ENCODE results near the gene MRPL54.
A peak's percentile ranks its signal among the peaks of the same experiment; 100 is the strongest.
"Not testable (repeated sequence)": the region's sequence is repeated elsewhere in the genome, so short reads cannot be mapped to it uniquely, and the experiment has no call there.

Gene MRPL54

GRCh38 chr19:3803986-3804385 is 41.5 kb downstream of the MRPL54 start:
- H3K4me3 Mint-ChIP-seq = no peak overlapping the region
- DNase-seq (ENCODE audit: low spot score in 2 of 2) = no peak
- no peak overlapping the region for H3K27ac Mint-ChIP-seq (ENCODE audit: low read depth)
- H3K4me1 Mint-ChIP-seq = peaks cover 28% of the 10 kb centered on the region
- no peak for ATAC-seq (replicated peaks; ENCODE audit: extremely low read depth, poor library complexity, severe bottlenecking)
- no peaks in the 10 kb centered on the region for H3K27me3 Mint-ChIP-seq
- no peaks in the 10 kb centered on the region for H3K9me3 Mint-ChIP-seq
- H3K36me3 Mint-ChIP-seq (ENCODE audit: insufficient read depth) = peaks cover 9% of the 10 kb centered on the region

- Mint-ChIP-seq H3K4me1 (peaks cover 23% of the 10 kb centered on the region), H3K27ac (ENCODE audit: low read depth) (no peak overlapping the region), H3K9me3 (no peaks in the 10 kb centered on the region), H3K27me3 (no peaks in the 10 kb centered on the region), H3K36me3 (ENCODE audit: insufficient read depth) (peaks cover 9% of the 10 kb centered on the region), H3K4me3 (no peak overlapping the region)
- ATAC-seq (replicated peaks; ENCODE audit: extremely low read depth, poor library complexity, severe bottlenecking) (no peak), DNase-seq (ENCODE audit: low spot score in 2 of 2) (no peak)
Measured at GRCh38 chr19:3804429-3804828, 41.9 kb downstream of the MRPL54 start.

GRCh38 chr19:3805859-3806258 is 43.4 kb downstream of the MRPL54 start:
- no peak overlapping the region for H3K4me3 Mint-ChIP-seq
- H3K36me3 Mint-ChIP-seq (ENCODE audit: insufficient read depth) = peaks cover 6% of the 10 kb centered on the region
- no peak for ATAC-seq (replicated peaks; ENCODE audit: extremely low read depth, poor library complexity, severe bottlenecking)
- no peaks in the 10 kb centered on the region for H3K27me3 Mint-ChIP-seq
- no peak for DNase-seq (ENCODE audit: low spot score in 2 of 2)
- peak overlapping the region; percentile 38 for H3K27ac Mint-ChIP-seq (ENCODE audit: low read depth)
- no peaks in the 10 kb centered on the region for H3K9me3 Mint-ChIP-seq
- peaks cover 23% of the 10 kb centered on the region for H3K4me1 Mint-ChIP-seq

GRCh38 chr19:3807131-3807480 is 44.6 kb downstream of the MRPL54 start:
- Mint-ChIP-seq H3K9me3 (no peaks in the 10 kb centered on the region), H3K4me3 (no peak overlapping the region), H3K27ac (ENCODE audit: low read depth) (no peak overlapping the region), H3K36me3 (ENCODE audit: insufficient read depth) (peaks cover under 1% of the 10 kb centered on the region), H3K4me1 (peaks cover 19% of the 10 kb centered on the region), H3K27me3 (no peaks in the 10 kb centered on the region)
- ATAC-seq (replicated peaks; ENCODE audit: extremely low read depth, poor library complexity, severe bottlenecking) (no peak), DNase-seq (ENCODE audit: low spot score in 2 of 2) (no peak)

- Mint-ChIP-seq H3K27me3 (no peaks in the 10 kb centered on the region), H3K27ac (ENCODE audit: low read depth) (no peak overlapping the region), H3K9me3 (no peaks in the 10 kb centered on the region), H3K36me3 (ENCODE audit: insufficient read depth) (peaks cover 3% of the 10 kb centered on the region), H3K4me3 (no peak overlapping the region), H3K4me1 (peaks cover 26% of the 10 kb centered on the region)
- DNase-seq (ENCODE audit: low spot score in 2 of 2) = no peak
- no peak for ATAC-seq (replicated peaks; ENCODE audit: extremely low read depth, poor library complexity, severe bottlenecking)
Measured at GRCh38 chr19:3807574-3808354, 45.3 kb downstream of the MRPL54 start.

- H3K36me3 Mint-ChIP-seq (ENCODE audit: insufficient read depth) = peaks cover 3% of the 10 kb centered on the region
- DNase-seq (ENCODE audit: low spot score in 2 of 2) (no peak), ATAC-seq (replicated peaks; ENCODE audit: extremely low read depth, poor library complexity, severe bottlenecking) (no peak)
- H3K9me3 Mint-ChIP-seq = no peaks in the 10 kb centered on the region
- peaks cover 34% of the 10 kb centered on the region for H3K4me1 Mint-ChIP-seq
- peak overlapping the region; percentile 73 for H3K27ac Mint-ChIP-seq (ENCODE audit: low read depth)
- no peaks in the 10 kb centered on the region for H3K27me3 Mint-ChIP-seq
- no peak overlapping the region for H3K4me3 Mint-ChIP-seq
Measured at GRCh38 chr19:3808420-3809143, 46.1 kb downstream of the MRPL54 start.

GRCh38 chr19:3809881-3810707 is 47.6 kb downstream of the MRPL54 start:
- H3K9me3 Mint-ChIP-seq = no peaks in the 10 kb centered on the region
- peaks cover 44% of the 10 kb centered on the region for H3K4me1 Mint-ChIP-seq
- DNase-seq (ENCODE audit: low spot score in 2 of 2) (no peak), ATAC-seq (replicated peaks; ENCODE audit: extremely low read depth, poor library complexity, severe bottlenecking) (no peak)
- peaks cover 5% of the 10 kb centered on the region for H3K36me3 Mint-ChIP-seq (ENCODE audit: insufficient read depth)
- H3K27ac Mint-ChIP-seq (ENCODE audit: low read depth) = no peak overlapping the region
- no peaks in the 10 kb centered on the region for H3K27me3 Mint-ChIP-seq
- no peak overlapping the region for H3K4me3 Mint-ChIP-seq

GRCh38 chr19:3810708-3811355 is 48.4 kb downstream of the MRPL54 start:
- ATAC-seq (replicated peaks; ENCODE audit: extremely low read depth, poor library complexity, severe bottlenecking) (no peak), DNase-seq (ENCODE audit: low spot score in 2 of 2) (no peak)
- H3K9me3 Mint-ChIP-seq = no peaks in the 10 kb centered on the region
- no peak overlapping the region for H3K27ac Mint-ChIP-seq (ENCODE audit: low read depth)
- peaks cover 40% of the 10 kb centered on the region for H3K4me1 Mint-ChIP-seq
- H3K36me3 Mint-ChIP-seq (ENCODE audit: insufficient read depth) = peaks cover 5% of the 10 kb centered on the region
- no peaks in the 10 kb centered on the region for H3K27me3 Mint-ChIP-seq
- no peak overlapping the region for H3K4me3 Mint-ChIP-seq

GRCh38 chr19:3813473-3814392 is 51.3 kb downstream of the MRPL54 start:
- Mint-ChIP-seq H3K27ac (ENCODE audit: low read depth) (peak overlapping the region; percentile 93), H3K36me3 (ENCODE audit: insufficient read depth) (peaks cover 5% of the 10 kb centered on the region), H3K9me3 (no peaks in the 10 kb centered on the region), H3K4me3 (peak overlapping the region; percentile 57), H3K4me1 (peaks cover 29% of the 10 kb centered on the region), H3K27me3 (no peaks in the 10 kb centered on the region)
- no peak for ATAC-seq (replicated peaks; ENCODE audit: extremely low read depth, poor library complexity, severe bottlenecking)
- no peak for DNase-seq (ENCODE audit: low spot score in 2 of 2)

GRCh38 chr19:3814648-3815047 is 52.2 kb downstream of the MRPL54 start:
- peak overlapping the region; percentile 93 for H3K27ac Mint-ChIP-seq (ENCODE audit: low read depth)
- no peaks in the 10 kb centered on the region for H3K9me3 Mint-ChIP-seq
- no peaks in the 10 kb centered on the region for H3K27me3 Mint-ChIP-seq
- peaks cover 5% of the 10 kb centered on the region for H3K36me3 Mint-ChIP-seq (ENCODE audit: insufficient read depth)
- DNase-seq (ENCODE audit: low spot score in 2 of 2) (no peak), ATAC-seq (replicated peaks; ENCODE audit: extremely low read depth, poor library complexity, severe bottlenecking) (no peak)
- H3K4me1 Mint-ChIP-seq = peaks cover 29% of the 10 kb centered on the region
- H3K4me3 Mint-ChIP-seq = peak overlapping the region; percentile 57

- ATAC-seq (replicated peaks; ENCODE audit: extremely low read depth, poor library complexity, severe bottlenecking) = not testable (repeated sequence)
- H3K27ac Mint-ChIP-seq (ENCODE audit: low read depth) = peak overlapping the region; percentile 71
Measured at GRCh38 chr19:3816148-3816547, 53.7 kb downstream of the MRPL54 start.

More at GRCh38 chr19:3816148-3816547, 53.7 kb downstream of the MRPL54 start:
- H3K9me3 Mint-ChIP-seq; H3K27me3 Mint-ChIP-seq; DNase-seq (ENCODE audit: low spot score in 2 of 2); H3K4me3 Mint-ChIP-seq; H3K36me3 Mint-ChIP-seq (ENCODE audit: insufficient read depth): not testable (repeated sequence)
- peaks cover 29% of the 10 kb centered on the region for H3K4me1 Mint-ChIP-seq

All from central memory CD8-positive, alpha-beta T cell (primary cell).